Gastroesophageal sphincter (tissue), 3 donors: ENCODE measurements around the gene HDHD5.

ENCODE experiments used
- EP300 ChIP-seq: sonication (generic); formaldehyde crosslinking; IDR thresholded peaks from one replicate; pipeline ENCODE4 v1.6.1; 2017; ENCODE audit warnings: antibody characterized with exemption, mild to moderate bottlenecking
- POLR2A ChIP-seq, 2 donors: fragments of 450-650 bp; IDR thresholded peaks; one replicate each; pipeline ENCODE4 v1.6.1; 2017; ENCODE audit warnings: antibody characterized with exemption in 2 of 2, mild to moderate bottlenecking in 2 of 2, moderate library complexity in 1 of 2
- POLR2AphosphoS5 ChIP-seq: sonication (generic); formaldehyde crosslinking; IDR thresholded peaks from one replicate; pipeline ENCODE4 v1.6.1; 2017; ENCODE audit warnings: antibody characterized with exemption
- TF ChIP-seq, protein P1 (sequence below), 4 experiments: fragments of 200-600 bp in 2 of 4; fragments of 450-650 bp in 2 of 4; sonication (generic) in 1 of 4; IDR thresholded peaks; one replicate each; pipeline ENCODE4 v1.5.1; 2017 to 2019; ENCODE audit warnings: antibody characterized with exemption in 4 of 4, mild to moderate bottlenecking in 2 of 4, moderate library complexity in 2 of 4

DNA sequence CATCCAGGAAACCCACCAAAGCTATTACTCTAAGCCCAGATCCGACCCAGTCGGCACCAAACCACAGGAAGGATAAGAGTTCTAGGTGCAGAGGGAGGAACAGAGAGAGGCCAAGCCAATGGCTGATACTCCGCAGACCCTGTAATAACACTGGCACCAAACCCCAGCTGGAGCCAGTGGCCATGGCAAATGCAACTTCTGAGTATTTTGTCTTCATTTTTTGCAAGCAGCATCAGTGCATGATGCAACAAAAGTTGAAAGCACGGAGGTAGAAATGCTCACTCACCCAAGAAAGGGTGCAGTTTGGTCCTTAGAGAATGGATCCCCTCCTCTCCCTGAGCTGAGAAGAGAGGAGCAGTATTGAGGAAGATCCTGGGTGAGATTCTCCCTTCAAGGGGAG, 40.7 kb downstream of the HDHD5 start:
- TF ChIP-seq, protein P1, sequence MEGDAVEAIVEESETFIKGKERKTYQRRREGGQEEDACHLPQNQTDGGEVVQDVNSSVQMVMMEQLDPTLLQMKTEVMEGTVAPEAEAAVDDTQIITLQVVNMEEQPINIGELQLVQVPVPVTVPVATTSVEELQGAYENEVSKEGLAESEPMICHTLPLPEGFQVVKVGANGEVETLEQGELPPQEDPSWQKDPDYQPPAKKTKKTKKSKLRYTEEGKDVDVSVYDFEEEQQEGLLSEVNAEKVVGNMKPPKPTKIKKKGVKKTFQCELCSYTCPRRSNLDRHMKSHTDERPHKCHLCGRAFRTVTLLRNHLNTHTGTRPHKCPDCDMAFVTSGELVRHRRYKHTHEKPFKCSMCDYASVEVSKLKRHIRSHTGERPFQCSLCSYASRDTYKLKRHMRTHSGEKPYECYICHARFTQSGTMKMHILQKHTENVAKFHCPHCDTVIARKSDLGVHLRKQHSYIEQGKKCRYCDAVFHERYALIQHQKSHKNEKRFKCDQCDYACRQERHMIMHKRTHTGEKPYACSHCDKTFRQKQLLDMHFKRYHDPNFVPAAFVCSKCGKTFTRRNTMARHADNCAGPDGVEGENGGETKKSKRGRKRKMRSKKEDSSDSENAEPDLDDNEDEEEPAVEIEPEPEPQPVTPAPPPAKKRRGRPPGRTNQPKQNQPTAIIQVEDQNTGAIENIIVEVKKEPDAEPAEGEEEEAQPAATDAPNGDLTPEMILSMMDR (IDR thresholded peaks at IDR 0.05): no peak
- TF ChIP-seq POLR2A (IDR thresholded peaks at IDR 0.05) (no peak), EP300 (no peak), POLR2AphosphoS5 (no peak)
